Measurements from ENCODE around the gene DNLZ.

DNA sequence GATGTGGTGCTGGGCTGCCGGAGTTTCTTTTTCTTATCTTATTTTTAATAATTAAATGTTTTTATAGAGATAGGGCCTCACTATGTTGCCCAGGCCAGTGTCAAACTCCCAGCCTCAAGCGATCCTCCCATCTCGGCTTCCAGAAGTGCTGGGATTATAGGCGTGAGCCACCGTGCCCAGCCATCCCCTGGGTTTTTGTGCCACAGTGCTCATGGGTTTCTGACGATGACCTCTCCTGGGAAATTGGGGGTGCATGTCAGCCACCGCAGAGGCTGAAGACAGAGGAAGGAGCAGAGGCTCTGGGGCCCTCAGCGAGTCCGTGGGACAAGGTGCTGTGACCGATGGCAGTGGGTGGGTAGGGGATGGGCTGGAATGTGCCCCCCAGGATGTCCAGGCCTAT is 21.8 kb downstream of the DNLZ start:
- TF ChIP-seq SMC3 (IDR thresholded peaks at IDR 0.05; ENCODE audit: low read depth, low read length): no peak
- TF ChIP-seq, protein P1, sequence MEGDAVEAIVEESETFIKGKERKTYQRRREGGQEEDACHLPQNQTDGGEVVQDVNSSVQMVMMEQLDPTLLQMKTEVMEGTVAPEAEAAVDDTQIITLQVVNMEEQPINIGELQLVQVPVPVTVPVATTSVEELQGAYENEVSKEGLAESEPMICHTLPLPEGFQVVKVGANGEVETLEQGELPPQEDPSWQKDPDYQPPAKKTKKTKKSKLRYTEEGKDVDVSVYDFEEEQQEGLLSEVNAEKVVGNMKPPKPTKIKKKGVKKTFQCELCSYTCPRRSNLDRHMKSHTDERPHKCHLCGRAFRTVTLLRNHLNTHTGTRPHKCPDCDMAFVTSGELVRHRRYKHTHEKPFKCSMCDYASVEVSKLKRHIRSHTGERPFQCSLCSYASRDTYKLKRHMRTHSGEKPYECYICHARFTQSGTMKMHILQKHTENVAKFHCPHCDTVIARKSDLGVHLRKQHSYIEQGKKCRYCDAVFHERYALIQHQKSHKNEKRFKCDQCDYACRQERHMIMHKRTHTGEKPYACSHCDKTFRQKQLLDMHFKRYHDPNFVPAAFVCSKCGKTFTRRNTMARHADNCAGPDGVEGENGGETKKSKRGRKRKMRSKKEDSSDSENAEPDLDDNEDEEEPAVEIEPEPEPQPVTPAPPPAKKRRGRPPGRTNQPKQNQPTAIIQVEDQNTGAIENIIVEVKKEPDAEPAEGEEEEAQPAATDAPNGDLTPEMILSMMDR (IDR thresholded peaks at IDR 0.05): no peak
- TF ChIP-seq GATA2 (CRISPR knock-in tag; IDR thresholded peaks at IDR 0.05): no peak
- TF ChIP-seq RFX5 (IDR thresholded peaks at IDR 0.05; ENCODE audit: low read length): no peak
- TF ChIP-seq POLR2AphosphoS5 (IDR thresholded peaks at IDR 0.05; ENCODE audit: low read depth, low read length): no peak
- TF ChIP-seq JUND (IDR thresholded peaks at IDR 0.05): no peak
- no peak for TF ChIP-seq YY1 (IDR thresholded peaks at IDR 0.05; ENCODE audit: low read depth)
- no peak for TF ChIP-seq RAD21 (IDR thresholded peaks at IDR 0.05; ENCODE audit: low read length)
- no peak for TF ChIP-seq EZH2phosphoT487 (IDR thresholded peaks at IDR 0.05; ENCODE audit: borderline replicate concordance, low read depth)
- TF ChIP-seq, protein P2, sequence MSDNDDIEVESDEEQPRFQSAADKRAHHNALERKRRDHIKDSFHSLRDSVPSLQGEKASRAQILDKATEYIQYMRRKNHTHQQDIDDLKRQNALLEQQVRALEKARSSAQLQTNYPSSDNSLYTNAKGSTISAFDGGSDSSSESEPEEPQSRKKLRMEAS (IDR thresholded peaks at IDR 0.05; ENCODE audit: low read depth): no peak
- TF ChIP-seq, protein P3, sequence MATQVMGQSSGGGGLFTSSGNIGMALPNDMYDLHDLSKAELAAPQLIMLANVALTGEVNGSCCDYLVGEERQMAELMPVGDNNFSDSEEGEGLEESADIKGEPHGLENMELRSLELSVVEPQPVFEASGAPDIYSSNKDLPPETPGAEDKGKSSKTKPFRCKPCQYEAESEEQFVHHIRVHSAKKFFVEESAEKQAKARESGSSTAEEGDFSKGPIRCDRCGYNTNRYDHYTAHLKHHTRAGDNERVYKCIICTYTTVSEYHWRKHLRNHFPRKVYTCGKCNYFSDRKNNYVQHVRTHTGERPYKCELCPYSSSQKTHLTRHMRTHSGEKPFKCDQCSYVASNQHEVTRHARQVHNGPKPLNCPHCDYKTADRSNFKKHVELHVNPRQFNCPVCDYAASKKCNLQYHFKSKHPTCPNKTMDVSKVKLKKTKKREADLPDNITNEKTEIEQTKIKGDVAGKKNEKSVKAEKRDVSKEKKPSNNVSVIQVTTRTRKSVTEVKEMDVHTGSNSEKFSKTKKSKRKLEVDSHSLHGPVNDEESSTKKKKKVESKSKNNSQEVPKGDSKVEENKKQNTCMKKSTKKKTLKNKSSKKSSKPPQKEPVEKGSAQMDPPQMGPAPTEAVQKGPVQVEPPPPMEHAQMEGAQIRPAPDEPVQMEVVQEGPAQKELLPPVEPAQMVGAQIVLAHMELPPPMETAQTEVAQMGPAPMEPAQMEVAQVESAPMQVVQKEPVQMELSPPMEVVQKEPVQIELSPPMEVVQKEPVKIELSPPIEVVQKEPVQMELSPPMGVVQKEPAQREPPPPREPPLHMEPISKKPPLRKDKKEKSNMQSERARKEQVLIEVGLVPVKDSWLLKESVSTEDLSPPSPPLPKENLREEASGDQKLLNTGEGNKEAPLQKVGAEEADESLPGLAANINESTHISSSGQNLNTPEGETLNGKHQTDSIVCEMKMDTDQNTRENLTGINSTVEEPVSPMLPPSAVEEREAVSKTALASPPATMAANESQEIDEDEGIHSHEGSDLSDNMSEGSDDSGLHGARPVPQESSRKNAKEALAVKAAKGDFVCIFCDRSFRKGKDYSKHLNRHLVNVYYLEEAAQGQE (IDR thresholded peaks at IDR 0.05; ENCODE audit: low read depth, low read length): no peak
- no peak for TF ChIP-seq MXI1 (IDR thresholded peaks at IDR 0.05; ENCODE audit: low read depth, low read length)

All from SK-N-SH (cell line).